ENCODE results near the gene TFCP2.

The TFCP2 gene

DNA sequence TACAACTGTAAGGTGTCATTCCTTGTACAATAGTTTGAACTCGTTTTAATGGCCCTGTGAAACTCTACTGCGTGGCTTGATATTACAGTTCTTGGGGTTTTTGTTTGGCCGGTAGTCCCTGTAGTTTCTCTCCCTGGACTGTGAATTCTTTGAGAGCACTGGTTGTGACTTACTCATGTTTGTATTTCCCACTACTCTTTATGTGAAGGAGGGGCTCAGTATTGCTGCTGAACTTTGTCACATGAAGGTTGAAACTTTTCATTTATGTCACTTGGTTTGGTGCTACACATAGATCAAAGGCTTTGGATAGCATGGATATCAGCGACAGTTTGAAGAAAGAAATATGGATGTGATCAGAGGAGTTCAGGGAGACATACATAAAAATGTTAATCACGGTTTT, 46.4 kb upstream of the TFCP2 start:
- no peak for DNase-seq
- no peak overlapping the region for H3K4ac ChIP-seq (ENCODE audit: low read depth in 1 of 2, low read length in 2 of 2)

DNA sequence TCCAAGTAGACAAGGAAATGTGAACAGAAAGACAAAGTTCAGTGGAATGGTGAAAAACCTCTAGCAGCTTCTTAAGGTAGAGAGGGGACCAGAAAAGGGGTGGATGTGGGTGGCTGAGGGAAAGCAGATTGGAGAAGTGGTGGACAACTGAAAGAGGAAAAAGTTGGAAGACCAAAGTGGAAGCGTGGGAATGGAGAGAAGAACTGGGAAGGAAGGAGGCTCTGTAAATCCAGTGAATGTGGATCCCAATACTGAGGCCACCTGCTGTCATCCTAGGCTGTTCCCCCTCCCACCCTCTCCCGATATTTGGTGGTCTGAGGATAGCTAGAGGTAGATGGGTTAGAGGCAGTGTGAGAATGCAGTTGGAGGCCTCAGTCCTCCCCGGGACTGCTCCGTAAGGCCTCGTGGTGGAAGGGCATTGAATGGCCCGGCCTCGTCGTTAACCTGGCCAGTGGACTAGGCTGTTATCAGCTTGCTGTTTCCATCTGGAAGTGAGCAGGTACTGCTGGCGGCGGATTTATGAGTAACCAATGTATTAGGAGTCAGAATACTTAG, 45.7 kb upstream of the TFCP2 start:
- Histone ChIP-seq H3K36me3 (ENCODE audit: control insufficient read depth in 1 of 2, insufficient read depth in 2 of 2, low read depth in 1 of 2, low read length in 2 of 2) (no peaks in the 10 kb centered on the region), H3K18ac (ENCODE audit: low read depth in 1 of 2, low read length in 2 of 2) (peak overlapping the region; percentile 87 to 94), H3K4me2 (ENCODE audit: low read length, poor library complexity, severe bottlenecking) (peak overlapping the region; percentile 86), H3K27me3 (ENCODE audit: control insufficient read depth in 1 of 2, insufficient read depth in 1 of 2, low read length in 2 of 2) (no peaks in the 10 kb centered on the region), H2BK12ac (ENCODE audit: low read length in 2 of 2) (peak overlapping the region in 1 of 2 experiments; percentile 21), H2BK5ac (ENCODE audit: low read depth, low read length, poor library complexity, severe bottlenecking) (no peak overlapping the region), H3K27ac (ENCODE audit: low read length, poor library complexity, severe bottlenecking) (no peak overlapping the region), H3K14ac (ENCODE audit: low read length in 2 of 2) (no peak overlapping the region), H3K4me1 (ENCODE audit: control insufficient read depth, insufficient read depth, low read depth, low read length) (peaks cover 7% of the 10 kb centered on the region), H4K91ac (ENCODE audit: low read length) (no peak overlapping the region), H4K8ac (ENCODE audit: low read length) (peak overlapping the region; percentile 47), H2BK15ac (ENCODE audit: low read depth, poor library complexity, severe bottlenecking) (no peak overlapping the region), H3K9me3 (ENCODE audit: control insufficient read depth, low read length) (no peaks in the 10 kb centered on the region), H3K4me3 (ENCODE audit: insufficient read depth in 1 of 2, low read depth in 1 of 2, low read length in 2 of 2) (peak overlapping the region in 1 of 2 experiments; percentile 92), H2AK5ac (ENCODE audit: low read length, severe bottlenecking) (peak overlapping the region; percentile 64), H3K23ac (ENCODE audit: low read length in 2 of 2) (no peak overlapping the region), H3K4ac (ENCODE audit: low read depth in 1 of 2, low read length in 2 of 2) (peak overlapping the region; percentile 73 to 92), H3K79me1 (replicated peaks; ENCODE audit: low read length, poor library complexity, severe bottlenecking) (no peaks in the 10 kb centered on the region), H3K9ac (ENCODE audit: low read length) (peak overlapping the region; percentile 95), H2BK120ac (ENCODE audit: low read depth, low read length) (no peak overlapping the region), H2AFZ (ENCODE audit: low read depth, low read length) (peak overlapping the region; percentile 60)
- WGBS: 65% methylated on average over 8 of the region's 10 CpGs
- no peak for DNase-seq

More for the DNA sequence above, 46.4 kb upstream of the TFCP2 start:
- Histone ChIP-seq H4K8ac (ENCODE audit: low read length) (no peak overlapping the region), H2AFZ (ENCODE audit: low read depth, low read length) (no peak overlapping the region), H2BK12ac (ENCODE audit: low read length in 2 of 2) (no peak overlapping the region), H3K9me3 (ENCODE audit: control insufficient read depth, low read length) (no peaks in the 10 kb centered on the region), H3K23ac (ENCODE audit: low read length in 2 of 2) (no peak overlapping the region), H3K36me3 (ENCODE audit: control insufficient read depth in 1 of 2, insufficient read depth in 2 of 2, low read depth in 1 of 2, low read length in 2 of 2) (no peaks in the 10 kb centered on the region), H3K9ac (ENCODE audit: low read length) (peak overlapping the region; percentile 95), H3K79me1 (replicated peaks; ENCODE audit: low read length, poor library complexity, severe bottlenecking) (no peaks in the 10 kb centered on the region), H3K27ac (ENCODE audit: low read length, poor library complexity, severe bottlenecking) (no peak overlapping the region), H3K18ac (ENCODE audit: low read depth in 1 of 2, low read length in 2 of 2) (no peak overlapping the region), H4K91ac (ENCODE audit: low read length) (no peak overlapping the region), H3K14ac (ENCODE audit: low read length in 2 of 2) (no peak overlapping the region), H3K4me1 (ENCODE audit: control insufficient read depth, insufficient read depth, low read depth, low read length) (peaks cover 7% of the 10 kb centered on the region), H3K4me3 (ENCODE audit: insufficient read depth in 1 of 2, low read depth in 1 of 2, low read length in 2 of 2) (peak overlapping the region in 1 of 2 experiments; percentile 92), H2BK120ac (ENCODE audit: low read depth, low read length) (no peak overlapping the region), H2BK5ac (ENCODE audit: low read depth, low read length, poor library complexity, severe bottlenecking) (no peak overlapping the region), H3K27me3 (ENCODE audit: control insufficient read depth in 1 of 2, insufficient read depth in 1 of 2, low read length in 2 of 2) (no peaks in the 10 kb centered on the region), H3K4me2 (ENCODE audit: low read length, poor library complexity, severe bottlenecking) (no peak overlapping the region), H2BK15ac (ENCODE audit: low read depth, poor library complexity, severe bottlenecking) (no peak overlapping the region), H2AK5ac (ENCODE audit: low read length, severe bottlenecking) (no peak overlapping the region)
- 90% methylated on average over 5 of the region's 5 CpGs for WGBS

DNA sequence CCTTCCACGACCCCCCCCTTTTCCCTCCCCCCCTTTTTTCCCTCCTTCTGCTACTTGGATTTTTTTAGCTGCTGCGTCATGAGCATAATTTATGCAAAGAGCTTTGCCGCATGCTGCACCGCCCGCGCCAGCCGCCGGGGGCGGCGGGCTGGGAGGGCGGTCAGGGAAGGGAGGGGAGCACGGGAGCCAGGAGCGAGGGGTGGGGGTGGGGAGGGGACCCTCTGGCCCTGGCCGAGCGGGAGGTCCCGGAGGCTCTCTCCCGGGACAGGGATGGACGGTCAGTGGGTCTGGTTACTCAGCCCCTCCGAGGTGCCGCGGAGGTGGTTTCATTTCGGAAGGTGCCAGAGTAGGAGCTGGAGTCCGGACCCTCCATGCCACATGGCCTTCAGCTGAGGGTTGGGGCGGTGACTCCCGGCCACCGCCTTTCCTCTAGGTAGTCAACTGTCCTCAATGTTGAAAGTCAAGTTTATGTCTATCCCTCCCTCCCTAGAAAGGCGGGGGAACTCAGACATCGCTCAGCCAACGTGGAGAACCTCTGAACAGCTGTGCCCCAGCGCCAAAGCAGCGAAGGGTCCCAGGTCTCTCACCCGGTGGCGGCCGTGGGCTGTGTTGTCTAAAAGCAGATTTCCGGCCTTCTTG, 45.2 kb upstream of the TFCP2 start, which contains the start of gene POU6F1:
POU6F1 (minus strand) TSS at position 95 of the 639 bp plus-strand sequence. CDS start 11,226 bp downstream, outside the sequence.
- Histone ChIP-seq H3K79me1 (replicated peaks; ENCODE audit: low read length, poor library complexity, severe bottlenecking) (no peaks in the 10 kb centered on the region), H3K4ac (ENCODE audit: low read depth in 1 of 2, low read length in 2 of 2) (peak within 1 kb of the TSS; percentile 73 to 94), H3K9ac (ENCODE audit: low read length) (peak within 1 kb of the TSS; percentile 95), H3K14ac (ENCODE audit: low read length in 2 of 2) (peak within 1 kb of the TSS; percentile 56 to 92), H2BK12ac (ENCODE audit: low read length in 2 of 2) (peak within 1 kb of the TSS in 1 of 2 experiments; percentile 71), H2AK5ac (ENCODE audit: low read length, severe bottlenecking) (peak within 1 kb of the TSS; percentile 64), H4K8ac (ENCODE audit: low read length) (peak within 1 kb of the TSS; percentile 95), H2BK5ac (ENCODE audit: low read depth, low read length, poor library complexity, severe bottlenecking) (peak within 1 kb of the TSS; percentile 51), H3K36me3 (ENCODE audit: control insufficient read depth in 1 of 2, insufficient read depth in 2 of 2, low read depth in 1 of 2, low read length in 2 of 2) (no peaks in the 10 kb centered on the region), H2BK120ac (ENCODE audit: low read depth, low read length) (peak within 1 kb of the TSS; percentile 98), H3K27ac (ENCODE audit: low read length, poor library complexity, severe bottlenecking) (no peak within 1 kb of the TSS), H2BK15ac (ENCODE audit: low read depth, poor library complexity, severe bottlenecking) (peak within 1 kb of the TSS; percentile 53), H4K91ac (ENCODE audit: low read length) (peak within 1 kb of the TSS; percentile 85), H3K9me3 (ENCODE audit: control insufficient read depth, low read length) (no peaks in the 10 kb centered on the region), H3K4me2 (ENCODE audit: low read length, poor library complexity, severe bottlenecking) (peak within 1 kb of the TSS; percentile 86), H3K18ac (ENCODE audit: low read depth in 1 of 2, low read length in 2 of 2) (peak within 1 kb of the TSS; percentile 87 to 94), H3K4me3 (ENCODE audit: insufficient read depth in 1 of 2, low read depth in 1 of 2, low read length in 2 of 2) (peak within 1 kb of the TSS; percentile 77 to 92), H2AFZ (ENCODE audit: low read depth, low read length) (peak within 1 kb of the TSS; percentile 60), H3K4me1 (ENCODE audit: control insufficient read depth, insufficient read depth, low read depth, low read length) (peaks cover 7% of the 10 kb centered on the region), H3K27me3 (ENCODE audit: control insufficient read depth in 1 of 2, insufficient read depth in 1 of 2, low read length in 2 of 2) (no peaks in the 10 kb centered on the region), H3K23ac (ENCODE audit: low read length in 2 of 2) (peak within 1 kb of the TSS in 1 of 2 experiments; percentile 59)
- DNase-seq: peak; percentile 90
- WGBS: 6% methylated on average over 34 of the region's 35 CpGs
